GM21528 (cell line): Measurements from ENCODE around the gene SPINT2.
"Not testable (repeated sequence)": the region's sequence is repeated elsewhere in the genome, so short reads cannot be mapped to it uniquely, and the experiment has no call there.

Source experiments
- ATAC-seq: cut with Tn5 transposase; IDR thresholded peaks from one replicate; pipeline ENCODE4 v1.9.1; 2021; ENCODE audit warnings: mild to moderate bottlenecking, moderate library complexity; ENCODE audit not compliant: unreplicated experiment, low FRiP score

The SPINT2 gene

DNA sequence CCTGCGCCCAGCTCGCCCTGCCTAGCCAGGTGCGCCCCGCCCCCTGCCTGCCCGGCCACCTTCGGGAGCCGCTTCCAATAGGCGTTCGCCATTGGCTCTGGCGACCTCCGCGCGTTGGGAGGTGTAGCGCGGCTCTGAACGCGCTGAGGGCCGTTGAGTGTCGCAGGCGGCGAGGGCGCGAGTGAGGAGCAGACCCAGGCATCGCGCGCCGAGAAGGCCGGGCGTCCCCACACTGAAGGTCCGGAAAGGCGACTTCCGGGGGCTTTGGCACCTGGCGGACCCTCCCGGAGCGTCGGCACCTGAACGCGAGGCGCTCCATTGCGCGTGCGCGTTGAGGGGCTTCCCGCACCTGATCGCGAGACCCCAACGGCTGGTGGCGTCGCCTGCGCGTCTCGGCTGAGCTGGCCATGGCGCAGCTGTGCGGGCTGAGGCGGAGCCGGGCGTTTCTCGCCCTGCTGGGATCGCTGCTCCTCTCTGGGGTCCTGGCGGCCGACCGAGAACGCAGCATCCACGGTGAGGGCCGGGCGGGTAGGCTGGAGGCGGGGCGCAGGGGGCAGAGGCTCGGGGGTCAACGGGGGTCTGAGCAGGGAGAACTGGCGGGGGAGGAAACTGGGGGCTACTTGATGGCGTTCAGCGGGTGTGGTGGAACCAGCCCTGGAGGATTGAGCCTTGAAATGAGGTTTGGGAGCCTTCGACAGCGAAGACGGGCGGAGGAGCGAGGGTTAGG is at the start of gene SPINT2:
SPINT2 (plus strand) TSS at position 88 of the 727 bp plus-strand sequence; CDS start at position 408, 320 bp downstream.
- ATAC-seq: peak; percentile 32

DNA sequence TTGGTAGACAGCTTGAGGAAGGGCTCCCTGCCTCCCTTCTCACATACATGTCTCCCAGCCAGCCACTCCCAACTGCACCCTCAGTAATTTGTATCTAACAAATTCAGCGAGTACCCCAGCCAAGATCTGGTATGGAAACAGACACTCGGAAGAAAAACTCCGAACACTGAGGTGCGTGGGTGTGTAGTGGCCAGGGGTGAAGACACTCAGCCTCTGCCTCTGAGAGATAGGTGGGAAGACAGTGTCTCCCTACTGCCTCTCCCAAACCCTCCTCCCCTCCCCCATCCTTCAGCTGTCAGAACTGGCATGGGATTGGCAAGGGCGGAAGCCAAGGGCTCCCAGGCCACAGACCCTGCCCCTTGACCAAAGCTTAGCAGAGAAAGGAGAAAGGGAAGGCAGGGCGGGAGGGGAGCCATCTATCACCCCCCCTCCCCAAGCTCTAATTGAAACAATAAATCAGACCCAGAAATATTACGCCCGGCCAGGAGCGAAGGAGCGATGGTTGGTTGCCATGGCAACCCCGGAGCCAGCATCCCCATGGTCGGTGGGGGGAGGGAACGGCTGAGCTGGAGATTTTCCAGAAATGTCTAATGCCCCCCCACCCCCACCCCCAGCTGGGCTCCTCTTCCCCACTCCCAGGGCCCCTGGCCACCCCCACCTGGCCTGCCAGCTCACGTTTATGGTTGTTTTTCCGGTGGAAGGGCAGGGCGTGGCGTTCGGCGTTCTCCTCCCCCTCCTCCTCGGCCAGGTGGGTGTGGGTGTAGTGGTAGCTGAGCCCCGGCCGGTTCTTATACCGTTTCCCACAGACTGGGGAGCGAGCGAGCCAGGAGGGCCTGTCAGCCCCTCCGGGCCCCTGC is 47.4 kb upstream of the SPINT2 start:
- no peak for ATAC-seq

GRCh38 chr19:38218204-38218603 is 46.2 kb upstream of the SPINT2 start:
- no peak for ATAC-seq

GRCh38 chr19:38219221-38219620 is 45.2 kb upstream of the SPINT2 start:
- ATAC-seq: no peak

GRCh38 chr19:38221421-38221820 is 43.0 kb upstream of the SPINT2 start:
- ATAC-seq: no peak

DNA sequence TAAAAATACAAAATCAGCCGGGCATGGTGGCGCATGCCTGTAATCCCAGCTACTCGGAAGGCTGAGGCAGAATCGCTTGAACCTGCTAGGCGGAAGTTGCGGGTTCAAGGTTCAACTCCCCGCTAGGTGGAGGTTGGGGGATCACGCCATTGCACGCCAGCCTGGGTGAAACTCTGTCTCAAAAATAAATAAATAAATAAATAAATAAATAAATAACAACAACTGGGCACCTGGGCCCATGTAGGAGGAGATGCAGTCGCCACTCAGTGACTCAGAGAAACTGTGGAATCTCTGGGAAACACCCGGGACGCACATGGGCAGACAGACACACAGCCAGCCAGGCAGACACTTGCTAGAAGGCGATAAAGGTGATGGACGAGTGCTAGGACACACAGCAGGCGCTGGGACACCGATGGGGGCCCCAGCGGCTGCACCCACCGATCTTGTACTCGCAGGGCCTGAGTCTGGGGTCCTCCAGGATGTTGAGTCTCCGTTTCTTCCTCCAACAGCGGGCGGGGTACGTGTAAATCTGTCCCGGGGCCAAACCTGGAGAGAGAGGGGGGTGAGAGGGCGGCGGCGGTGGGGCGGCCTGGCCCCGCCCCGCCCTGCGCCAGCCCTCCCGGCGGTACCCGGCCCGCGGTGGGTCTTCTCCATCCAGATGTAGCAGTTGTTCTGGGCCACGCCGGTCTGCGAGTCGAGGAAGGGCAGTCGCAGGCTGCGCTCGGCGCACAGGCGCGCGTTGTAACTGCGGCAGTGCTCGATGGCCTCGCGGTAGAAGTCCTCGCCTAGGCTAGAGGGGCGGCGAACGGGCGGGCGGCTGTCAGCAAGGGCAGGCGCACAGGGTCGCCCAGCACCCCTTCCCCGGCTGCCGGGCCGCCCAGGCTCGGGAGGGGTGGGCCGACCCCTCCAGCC is 42.2 kb upstream of the SPINT2 start:
- ATAC-seq: no peak

GRCh38 chr19:38223119-38223523 is 41.3 kb upstream of the SPINT2 start:
- no peak for ATAC-seq

DNA sequence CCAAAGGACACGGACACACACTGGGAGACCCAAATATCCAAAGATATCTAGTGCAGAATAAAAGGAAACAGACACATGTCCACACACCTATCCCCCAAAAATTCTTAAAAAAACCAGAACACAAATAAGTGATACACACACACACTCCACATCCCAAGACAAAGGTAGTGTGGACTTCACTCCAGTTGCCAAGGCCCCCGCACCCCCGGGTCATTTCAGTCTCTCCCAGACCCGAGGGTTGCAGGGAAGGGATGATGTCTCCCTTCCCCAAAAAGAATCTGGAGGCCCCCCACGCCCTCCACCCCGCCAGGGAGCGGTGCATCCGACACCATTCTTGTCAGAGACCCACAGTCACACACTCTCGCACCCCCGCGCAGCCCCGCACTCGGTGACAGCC is 40.8 kb upstream of the SPINT2 start:
- no peak for ATAC-seq

- ATAC-seq: peak; percentile 77
Observed at GRCh38 chr19:38224014-38224862, 40.1 kb upstream of the SPINT2 start, which contains the start of gene DPF1. DPF1 (minus strand) TSS chr19:38224222; CDS start chr19:38224142, 80 bp downstream.

- ATAC-seq: not testable (repeated sequence)
Observed at GRCh38 chr19:38224863-38225218, 39.5 kb upstream of the SPINT2 start.

DNA sequence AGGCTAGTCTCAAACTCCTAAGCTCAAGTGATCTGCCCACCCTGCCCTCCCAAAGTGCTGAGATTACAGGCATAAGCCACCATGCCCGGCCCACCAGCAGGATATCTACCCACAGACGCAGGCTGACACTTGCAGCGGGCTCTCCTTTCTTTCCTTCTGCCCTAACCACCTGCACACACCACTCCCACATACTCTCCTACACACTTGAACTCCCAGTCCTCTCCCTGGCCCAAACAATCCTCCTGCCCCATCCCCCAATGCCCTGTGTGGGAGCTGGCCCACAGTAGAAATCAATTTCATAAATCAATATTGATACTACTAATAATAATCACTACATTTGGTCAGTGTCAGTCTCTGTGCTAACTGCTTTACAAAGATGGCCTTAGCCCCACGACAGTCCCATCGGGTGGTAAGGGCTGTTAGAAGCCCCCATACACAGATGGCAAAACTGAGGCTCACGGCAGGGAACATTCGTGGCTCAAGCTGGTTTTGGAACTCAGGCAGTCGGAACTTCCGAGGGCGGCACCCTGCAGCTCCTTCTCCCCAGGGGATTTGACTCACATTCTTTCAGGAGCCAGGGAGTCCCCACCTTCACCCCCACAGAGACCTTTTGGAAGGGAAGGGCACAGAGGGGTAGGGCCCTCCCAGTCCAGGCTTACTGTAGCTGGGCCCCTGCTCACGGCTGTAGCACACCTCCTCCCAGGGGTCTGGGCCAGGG is 36.9 kb upstream of the SPINT2 start:
- ATAC-seq: no peak

DNA sequence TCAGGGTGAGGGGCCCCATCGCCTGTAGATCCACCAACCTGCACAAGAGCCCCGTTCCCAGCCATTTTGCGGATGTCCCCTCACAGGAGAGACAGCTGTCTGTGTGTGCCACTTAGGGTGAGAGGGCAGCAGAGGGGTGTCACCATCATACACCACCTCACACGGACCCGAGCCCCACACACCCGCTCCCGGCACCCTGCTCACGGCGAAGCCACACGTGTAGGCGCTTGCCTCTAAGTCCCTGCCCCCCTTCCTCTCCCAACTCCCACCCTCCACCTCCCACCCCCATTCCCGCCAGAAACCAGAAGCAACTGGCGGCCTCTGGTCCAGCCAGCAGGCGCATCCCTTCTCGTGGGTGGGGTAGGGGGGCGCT is 36.4 kb upstream of the SPINT2 start:
- ATAC-seq: no peak

GRCh38 chr19:38228491-38229439 is 35.6 kb upstream of the SPINT2 start:
- ATAC-seq: no peak

DNA sequence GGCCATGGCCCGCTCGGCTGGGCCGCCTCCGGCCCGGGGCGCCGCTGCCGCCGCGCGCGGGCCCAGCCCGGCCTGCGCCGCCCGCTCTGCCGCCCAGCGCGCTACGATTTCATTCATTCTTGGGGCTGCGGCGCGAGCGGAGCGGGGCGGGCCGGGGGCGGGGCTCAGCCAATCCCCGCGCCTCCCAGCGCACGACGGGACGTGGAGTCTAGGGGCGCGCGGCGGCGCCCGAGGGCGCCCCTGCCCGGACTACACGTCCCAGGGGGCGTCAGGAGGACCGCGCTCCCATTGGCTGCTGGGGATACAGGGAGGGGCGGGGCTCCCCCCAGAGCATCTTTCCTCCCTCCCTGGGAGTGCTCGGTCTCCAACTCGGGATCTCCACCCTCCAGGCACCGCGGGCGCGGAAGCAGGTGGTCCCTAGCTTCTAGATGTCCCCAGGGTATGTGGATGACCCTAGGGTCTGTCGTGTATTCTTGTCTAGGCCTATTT is 34.7 kb upstream of the SPINT2 start:
- no peak for ATAC-seq

GRCh38 chr19:38230506-38231133 is 33.8 kb upstream of the SPINT2 start:
- not testable (repeated sequence) for ATAC-seq

DNA sequence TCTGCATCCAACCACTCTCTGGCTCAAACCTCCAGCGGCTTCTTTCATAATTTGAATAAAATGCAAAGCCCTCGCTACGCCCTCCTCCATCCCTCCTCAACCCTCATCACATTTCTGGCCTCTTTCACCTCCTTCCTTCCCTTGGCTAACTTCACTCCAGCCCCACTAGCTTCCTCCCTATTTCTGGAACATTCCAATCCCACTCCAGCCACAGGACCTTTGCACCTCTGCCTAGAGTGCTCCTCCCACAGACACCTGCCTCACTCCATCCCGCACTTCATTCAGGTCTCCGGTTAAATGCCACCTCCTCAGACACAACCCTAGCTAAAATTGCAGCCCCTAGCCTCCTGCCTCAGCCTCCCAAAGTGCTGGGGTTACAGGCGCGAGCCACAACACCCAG is 32.5 kb upstream of the SPINT2 start:
- no peak for ATAC-seq

DNA sequence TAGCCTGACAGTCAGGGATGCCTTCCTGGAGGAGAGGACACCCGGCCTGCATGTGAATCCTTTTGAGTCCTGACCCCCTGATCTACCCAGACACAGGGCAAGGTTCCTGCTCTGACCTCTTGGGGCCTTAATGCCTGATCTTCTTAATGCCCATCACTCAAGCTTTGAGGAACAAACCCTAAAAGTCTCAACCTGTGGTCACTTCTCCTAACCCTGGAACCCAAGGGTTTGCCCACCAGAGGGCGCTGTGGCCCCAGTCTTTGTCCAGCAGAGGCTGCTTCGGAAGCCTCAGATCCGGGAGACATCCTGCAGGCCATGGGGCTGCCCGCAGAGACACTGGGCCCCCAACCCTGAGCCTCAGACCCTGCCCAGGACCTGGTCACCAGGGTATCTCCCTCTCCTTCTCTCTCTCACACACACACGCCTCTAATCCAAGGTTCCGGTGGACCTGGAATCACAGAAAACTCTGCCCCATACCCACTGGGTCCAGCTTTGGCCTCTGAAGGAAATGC is 30.6 kb upstream of the SPINT2 start:
- no peak for ATAC-seq
